ENCODE results near the gene IQSEC1.

IQSEC1 gene

GRCh38 chr3:12934431-12934830 lies 138.8 kb downstream of the IQSEC1 start:
- no peak for DNase-seq (ENCODE audit: low read depth)

- DNase-seq (ENCODE audit: low read depth): no peak
Measured at GRCh38 chr3:12933901-12934300, 139.3 kb downstream of the IQSEC1 start.

GRCh38 chr3:12932754-12933153 lies 140.5 kb downstream of the IQSEC1 start:
- DNase-seq (ENCODE audit: low read depth): no peak

GRCh38 chr3:12932347-12932746 lies 140.9 kb downstream of the IQSEC1 start:
- DNase-seq (ENCODE audit: low read depth): no peak

GRCh38 chr3:12931273-12931905 lies 141.8 kb downstream of the IQSEC1 start:
- DNase-seq (ENCODE audit: low read depth): no peak

- no peak for DNase-seq (ENCODE audit: low read depth)
Measured at GRCh38 chr3:12929801-12930200, 143.4 kb downstream of the IQSEC1 start.

- DNase-seq (ENCODE audit: low read depth): no peak
Measured at GRCh38 chr3:12926660-12927059, 146.6 kb downstream of the IQSEC1 start.

GRCh38 chr3:12925648-12926047 lies 147.6 kb downstream of the IQSEC1 start:
- no peak for DNase-seq (ENCODE audit: low read depth)

GRCh38 chr3:12924437-12924836 lies 148.8 kb downstream of the IQSEC1 start:
- no peak for DNase-seq (ENCODE audit: low read depth)

GRCh38 chr3:12922881-12923431 lies 150.3 kb downstream of the IQSEC1 start:
- DNase-seq (ENCODE audit: low read depth): no peak

GRCh38 chr3:12922306-12922705 lies 150.9 kb downstream of the IQSEC1 start:
- DNase-seq (ENCODE audit: low read depth): no peak

GRCh38 chr3:12921736-12922135 lies 151.5 kb downstream of the IQSEC1 start:
- DNase-seq (ENCODE audit: low read depth): no peak

GRCh38 chr3:12920967-12921366 lies 152.3 kb downstream of the IQSEC1 start:
- no peak for DNase-seq (ENCODE audit: low read depth)

GRCh38 chr3:12919205-12919604 lies 154.0 kb downstream of the IQSEC1 start:
- no peak for DNase-seq (ENCODE audit: low read depth)

- DNase-seq (ENCODE audit: low read depth): no peak
Measured at GRCh38 chr3:12918231-12918630, 155.0 kb downstream of the IQSEC1 start.

- no peak for DNase-seq (ENCODE audit: low read depth)
Measured at GRCh38 chr3:12916159-12916558, 157.1 kb downstream of the IQSEC1 start.

- no peak for DNase-seq (ENCODE audit: low read depth)
Measured at GRCh38 chr3:12914088-12914487, 159.1 kb downstream of the IQSEC1 start.

- no peak for DNase-seq (ENCODE audit: low read depth)
Measured at GRCh38 chr3:12911881-12912415, 161.3 kb downstream of the IQSEC1 start.

GRCh38 chr3:12910356-12911099 lies 162.7 kb downstream of the IQSEC1 start:
- DNase-seq (ENCODE audit: low read depth): no peak

GRCh38 chr3:12909710-12910109 lies 163.5 kb downstream of the IQSEC1 start:
- no peak for DNase-seq (ENCODE audit: low read depth)

GRCh38 chr3:12908859-12909258 lies 164.4 kb downstream of the IQSEC1 start:
- DNase-seq (ENCODE audit: low read depth): no peak

GRCh38 chr3:12908136-12908730 lies 165.0 kb downstream of the IQSEC1 start:
- no peak for DNase-seq (ENCODE audit: low read depth)

GRCh38 chr3:12907729-12908128 lies 165.5 kb downstream of the IQSEC1 start:
- no peak for DNase-seq (ENCODE audit: low read depth)

Measured in activated T-cell treated with anti-CD3 and anti-CD28 coated beads for 1 hour (primary cell).